ENCODE measurements around the gene EIF3L. TPM values are rescaled to one million over a fixed set of nuclear protein-coding genes. Genes with fewer than 3 reads are reported as not detected.
"Not testable (repeated sequence)": the region's sequence is repeated elsewhere in the genome, so short reads cannot be mapped to it uniquely, and the experiment has no call there.

Gene EIF3L
- 270 and 290 TPM in 2 replicates for total RNA-seq (2014; rRNA removed; shearing (Covaris generic))
- polyA plus RNA-seq (2014; cell fraction: nucleus; rRNA removed), result 113 and 172 TPM in 2 replicates

- peak; percentile 67 for DNase-seq (ENCODE audit: extremely low read depth, low read depth)
Observed at GRCh38 chr22:37849089-37849751, at the start of gene EIF3L. Gene EIF3L (plus strand): TSS chr22:37849419. CDS start chr22:37849450, 31 bp downstream.

- not testable (repeated sequence) for DNase-seq (ENCODE audit: extremely low read depth, low read depth)
Observed at GRCh38 chr22:37799979-37800378, 49.2 kb upstream of the EIF3L start.

GRCh38 chr22:37801946-37802309, 47.3 kb upstream of the EIF3L start:
- no peak for DNase-seq (ENCODE audit: extremely low read depth, low read depth)

- DNase-seq (ENCODE audit: extremely low read depth, low read depth), result no peak
Observed at GRCh38 chr22:37802310-37803194, 46.7 kb upstream of the EIF3L start.

GRCh38 chr22:37803195-37803638, 46.0 kb upstream of the EIF3L start:
- DNase-seq (ENCODE audit: extremely low read depth, low read depth), result no peak

GRCh38 chr22:37803639-37804351, 45.4 kb upstream of the EIF3L start:
- no peak for DNase-seq (ENCODE audit: extremely low read depth, low read depth)

- DNase-seq (ENCODE audit: extremely low read depth, low read depth), result no peak
Observed at GRCh38 chr22:37804352-37804880, 44.8 kb upstream of the EIF3L start.

GRCh38 chr22:37804881-37805809, 44.1 kb upstream of the EIF3L start:
- peak; percentile 49 for DNase-seq (ENCODE audit: extremely low read depth, low read depth)

- DNase-seq (ENCODE audit: extremely low read depth, low read depth), result no peak
Observed at GRCh38 chr22:37805810-37806277, 43.4 kb upstream of the EIF3L start.

GRCh38 chr22:37806409-37807333, 42.5 kb upstream of the EIF3L start:
- no peak for DNase-seq (ENCODE audit: extremely low read depth, low read depth)

- peak; percentile 79 for DNase-seq (ENCODE audit: extremely low read depth, low read depth)
Observed at GRCh38 chr22:37807410-37808293, 41.6 kb upstream of the EIF3L start, which contains the start of gene GCAT. Gene GCAT (plus strand): TSS chr22:37807934. CDS start chr22:37807968, 34 bp downstream.

- DNase-seq (ENCODE audit: extremely low read depth, low read depth), result no peak
Observed at GRCh38 chr22:37808294-37808657, 40.9 kb upstream of the EIF3L start.

- DNase-seq (ENCODE audit: extremely low read depth, low read depth), result no peak
Observed at GRCh38 chr22:37809672-37810333, 39.4 kb upstream of the EIF3L start.

GRCh38 chr22:37811867-37812266, 37.4 kb upstream of the EIF3L start:
- no peak for DNase-seq (ENCODE audit: extremely low read depth, low read depth)

- no peak for DNase-seq (ENCODE audit: extremely low read depth, low read depth)
Observed at GRCh38 chr22:37812869-37813678, 36.1 kb upstream of the EIF3L start.

- no peak for DNase-seq (ENCODE audit: extremely low read depth, low read depth)
Observed at GRCh38 chr22:37815593-37815992, 33.6 kb upstream of the EIF3L start.
